Fibroblast of skin of right quadriceps (primary cell): ENCODE measurements around the gene PROKR2.

Experiments used
- DNase-seq: peaks from one replicate; pipeline ENCODE4 v3.0.0-alpha.2; 2013

PROKR2 gene

GRCh38 chr20:5279661-5280060, 37.1 kb downstream of the PROKR2 start:
- DNase-seq = no peak

DNA sequence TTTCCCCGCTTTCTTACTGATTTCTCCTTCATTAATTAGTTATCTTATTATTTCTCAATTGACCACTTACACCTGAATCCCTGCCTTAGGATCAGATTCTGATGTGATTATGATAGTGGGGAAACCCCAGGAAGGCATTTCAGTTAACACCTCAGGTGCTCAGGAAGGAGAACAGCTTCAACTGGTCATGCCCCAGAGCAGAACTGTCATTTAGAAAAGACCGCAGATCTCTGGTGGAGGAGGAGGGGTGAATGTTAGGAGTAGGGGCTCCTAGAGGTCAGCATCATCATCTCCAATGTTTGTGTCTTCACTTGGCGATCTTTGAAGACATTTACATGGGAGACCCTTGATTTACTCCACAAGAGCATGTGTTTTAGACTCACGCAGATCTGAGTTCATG, 44.5 kb downstream of the PROKR2 start:
- no peak for DNase-seq

GRCh38 chr20:5270603-5271002, 46.2 kb downstream of the PROKR2 start:
- no peak for DNase-seq

- no peak for DNase-seq
Observed at GRCh38 chr20:5268449-5268848, 48.3 kb downstream of the PROKR2 start.

GRCh38 chr20:5267092-5267491, 49.7 kb downstream of the PROKR2 start:
- no peak for DNase-seq
